Astrocyte (in vitro differentiated cells and primary cell): Measurements from ENCODE around the gene OGT. TPM values are rescaled to one million over a fixed set of nuclear protein-coding genes. Genes with fewer than 3 reads are reported as not detected.
"Not testable (repeated sequence)": the region's sequence is repeated elsewhere in the genome, so short reads cannot be mapped to it uniquely, and the experiment has no call there.

Experiments
- DNase-seq: peaks from one replicate; pipeline ENCODE4 v3.0.0-alpha.2; 2010; ENCODE audit warnings: low read depth
- FAIRE-seq: peaks from 2 replicates; lab custom pipeline; 2011; peaks lifted over from hg19 to GRCh38; lab: Jason Lieb, UNC
- H2AFZ ChIP-seq: 2 replicates; pipeline ENCODE4 v1.6.0; 2012; ENCODE audit warnings: low read depth, low read length, inconsistent platforms
- H3K27ac ChIP-seq: 2 replicates; pipeline ENCODE4 v1.5.1; 2011; ENCODE audit warnings: low read depth, low read length, inconsistent platforms
- H3K27me3 ChIP-seq: 2 replicates; pipeline ENCODE4 v1.6.0; 2011; ENCODE audit warnings: low read length, inconsistent platforms; ENCODE audit not compliant: insufficient read depth
- H3K36me3 ChIP-seq: 2 replicates; pipeline ENCODE4 v1.5.1; 2011; ENCODE audit warnings: low read length, inconsistent platforms; ENCODE audit not compliant: insufficient read depth
- H3K4me1 ChIP-seq: 2 replicates; pipeline ENCODE4 v1.5.1; 2011; ENCODE audit warnings: low read length, inconsistent platforms; ENCODE audit not compliant: insufficient read depth
- H3K4me2 ChIP-seq: 2 replicates; pipeline ENCODE4 v1.6.0; 2012; ENCODE audit warnings: low read length, inconsistent platforms
- H3K4me3 ChIP-seq: 2 replicates; pipeline ENCODE4 v1.5.1; 2011; ENCODE audit warnings: low read depth, mild to moderate bottlenecking, low read length, inconsistent platforms; ENCODE audit not compliant: insufficient read depth
- H3K79me2 ChIP-seq: 2 replicates; pipeline ENCODE4 v1.6.0; 2012; ENCODE audit warnings: mild to moderate bottlenecking, low read length, inconsistent platforms; ENCODE audit not compliant: insufficient read depth
- H3K9ac ChIP-seq: 2 replicates; pipeline ENCODE4 v1.6.0; 2012; ENCODE audit warnings: mild to moderate bottlenecking, low read length, inconsistent platforms
- H3K9me3 ChIP-seq: 2 replicates; pipeline ENCODE4 v1.5.1; 2012; ENCODE audit warnings: low read depth, mild to moderate bottlenecking, low read length, inconsistent platforms; ENCODE audit not compliant: insufficient read depth
- H4K20me1 ChIP-seq: 2 replicates; pipeline ENCODE4 v1.6.0; 2012; ENCODE audit warnings: low read length, inconsistent platforms; ENCODE audit not compliant: insufficient read depth
- H3K27ac Mint-ChIP-seq: one replicate; pipeline ENCODE4 v1.8.0; 2021; ENCODE audit warnings: mild to moderate bottlenecking, mixed read lengths; ENCODE audit not compliant: unreplicated experiment
- H3K27me3 Mint-ChIP-seq: one replicate; pipeline ENCODE4 v1.8.0; 2021; ENCODE audit warnings: low read depth, mixed read lengths; ENCODE audit not compliant: unreplicated experiment
- H3K36me3 Mint-ChIP-seq: one replicate; pipeline ENCODE4 v1.8.0; 2021; ENCODE audit warnings: low read depth, mixed read lengths; ENCODE audit not compliant: unreplicated experiment
- H3K4me1 Mint-ChIP-seq: one replicate; pipeline ENCODE4 v1.8.0; 2021; ENCODE audit warnings: low read depth, mixed read lengths; ENCODE audit not compliant: unreplicated experiment
- H3K4me3 Mint-ChIP-seq: one replicate; pipeline ENCODE4 v1.8.0; 2021; ENCODE audit warnings: mild to moderate bottlenecking, moderate library complexity, mixed read lengths; ENCODE audit not compliant: unreplicated experiment
- H3K9me3 Mint-ChIP-seq: one replicate; pipeline ENCODE4 v1.8.0; 2021; ENCODE audit warnings: mild to moderate bottlenecking, mixed read lengths; ENCODE audit not compliant: unreplicated experiment
- EZH2 ChIP-seq: IDR thresholded peaks from 2 replicates; pipeline ENCODE4 v1.6.1; 2012; ENCODE audit warnings: mild to moderate bottlenecking, low read length, inconsistent platforms; ENCODE audit not compliant: insufficient read depth
- total RNA-seq: library from RNA; stranded (reverse); gene quantifications from 2 replicates; pipeline ENCODE4 v1.2.1, GENCODE V29; 2021
- TF ChIP-seq, protein P1 (sequence below): IDR thresholded peaks from 2 replicates; pipeline ENCODE4 v1.5.1; 2011; ENCODE audit warnings: low read depth, mild to moderate bottlenecking, inconsistent platforms, low read length, moderate library complexity; ENCODE audit not compliant: insufficient read depth

The OGT gene
- total RNA-seq, 1 donor from 2014 or later: 139 TPM

DNA sequence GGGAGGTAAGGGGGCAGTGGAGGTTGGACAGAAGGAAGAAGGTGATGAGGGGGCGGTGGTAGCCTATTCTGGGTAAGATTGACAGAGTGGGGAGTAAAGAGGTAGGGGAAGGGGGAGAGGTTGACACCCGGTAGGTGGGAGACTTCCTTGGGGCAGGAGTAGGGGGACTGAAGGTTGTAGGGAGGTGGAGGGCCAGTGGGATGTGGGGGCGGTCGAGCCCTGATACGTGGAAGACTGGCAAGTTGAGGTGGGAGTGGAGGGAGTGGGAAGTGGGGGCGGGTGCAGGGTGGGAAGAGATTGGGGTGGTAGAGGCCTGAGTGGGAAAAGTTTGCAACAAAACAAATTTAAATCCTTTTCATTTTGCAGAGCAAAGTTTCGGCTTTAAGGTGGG, 47.1 kb downstream of the OGT start:
- H2AFZ ChIP-seq: no peak overlapping the region
- H3K36me3 ChIP-seq: peaks cover 9% of the 10 kb centered on the region
- H3K4me1 ChIP-seq: no peaks in the 10 kb centered on the region
- H3K4me3 Mint-ChIP-seq: no peak overlapping the region
- H3K9me3 ChIP-seq: no peaks in the 10 kb centered on the region
- H3K27ac Mint-ChIP-seq: no peak overlapping the region
- no peak for DNase-seq
- no peak overlapping the region for H3K27ac ChIP-seq
- peaks cover 4% of the 10 kb centered on the region for H3K4me1 Mint-ChIP-seq
- H3K27me3 Mint-ChIP-seq: no peaks in the 10 kb centered on the region
- H4K20me1 ChIP-seq: no peaks in the 10 kb centered on the region
- no peaks in the 10 kb centered on the region for H3K27me3 ChIP-seq
- no peak overlapping the region for H3K9ac ChIP-seq
- TF ChIP-seq, protein P1, sequence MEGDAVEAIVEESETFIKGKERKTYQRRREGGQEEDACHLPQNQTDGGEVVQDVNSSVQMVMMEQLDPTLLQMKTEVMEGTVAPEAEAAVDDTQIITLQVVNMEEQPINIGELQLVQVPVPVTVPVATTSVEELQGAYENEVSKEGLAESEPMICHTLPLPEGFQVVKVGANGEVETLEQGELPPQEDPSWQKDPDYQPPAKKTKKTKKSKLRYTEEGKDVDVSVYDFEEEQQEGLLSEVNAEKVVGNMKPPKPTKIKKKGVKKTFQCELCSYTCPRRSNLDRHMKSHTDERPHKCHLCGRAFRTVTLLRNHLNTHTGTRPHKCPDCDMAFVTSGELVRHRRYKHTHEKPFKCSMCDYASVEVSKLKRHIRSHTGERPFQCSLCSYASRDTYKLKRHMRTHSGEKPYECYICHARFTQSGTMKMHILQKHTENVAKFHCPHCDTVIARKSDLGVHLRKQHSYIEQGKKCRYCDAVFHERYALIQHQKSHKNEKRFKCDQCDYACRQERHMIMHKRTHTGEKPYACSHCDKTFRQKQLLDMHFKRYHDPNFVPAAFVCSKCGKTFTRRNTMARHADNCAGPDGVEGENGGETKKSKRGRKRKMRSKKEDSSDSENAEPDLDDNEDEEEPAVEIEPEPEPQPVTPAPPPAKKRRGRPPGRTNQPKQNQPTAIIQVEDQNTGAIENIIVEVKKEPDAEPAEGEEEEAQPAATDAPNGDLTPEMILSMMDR: no peak
- TF ChIP-seq EZH2: no peak
- peaks cover 5% of the 10 kb centered on the region for H3K36me3 Mint-ChIP-seq
- no peak for FAIRE-seq
- no peaks in the 10 kb centered on the region for H3K9me3 Mint-ChIP-seq
- no peak overlapping the region for H3K4me2 ChIP-seq
- no peak overlapping the region for H3K4me3 ChIP-seq
- H3K79me2 ChIP-seq: no peaks in the 10 kb centered on the region

DNA sequence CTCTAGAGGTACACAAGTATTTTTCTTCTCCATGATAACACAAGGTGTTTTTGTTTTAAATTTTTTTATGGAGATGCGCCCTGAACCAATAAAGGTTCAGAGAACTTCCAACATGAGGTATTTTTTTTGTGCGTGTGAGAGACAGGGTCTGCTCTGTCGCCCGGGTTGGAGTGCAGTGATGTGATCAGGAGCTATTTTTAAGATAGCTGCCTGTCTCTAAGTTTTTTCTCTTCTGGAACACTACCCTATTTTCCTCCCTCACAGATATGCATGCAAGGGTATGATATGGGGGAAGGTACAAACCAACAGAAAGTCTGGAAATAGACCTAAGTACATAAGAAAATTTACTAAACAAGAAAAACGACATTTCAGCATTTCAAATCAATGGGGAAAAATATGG, 48.3 kb downstream of the OGT start:
- peak; percentile 88 for FAIRE-seq
- Histone ChIP-seq H3K36me3 (peaks cover 2% of the 10 kb centered on the region), H3K4me2 (no peak overlapping the region), H3K79me2 (no peaks in the 10 kb centered on the region), H2AFZ (no peak overlapping the region), H3K27ac (no peak overlapping the region), H3K27me3 (no peaks in the 10 kb centered on the region), H3K9me3 (no peaks in the 10 kb centered on the region), H3K4me1 (no peaks in the 10 kb centered on the region), H3K9ac (no peak overlapping the region), H4K20me1 (no peaks in the 10 kb centered on the region), H3K4me3 (no peak overlapping the region)
- peaks cover 4% of the 10 kb centered on the region for H3K4me1 Mint-ChIP-seq
- DNase-seq: no peak
- peak overlapping the region; percentile 72 for H3K27ac Mint-ChIP-seq
- H3K36me3 Mint-ChIP-seq: peaks cover 5% of the 10 kb centered on the region
- no peak overlapping the region for H3K4me3 Mint-ChIP-seq
- TF ChIP-seq EZH2: no peak
- TF ChIP-seq, protein P1: no peak
- no peaks in the 10 kb centered on the region for H3K27me3 Mint-ChIP-seq
- no peaks in the 10 kb centered on the region for H3K9me3 Mint-ChIP-seq

DNA sequence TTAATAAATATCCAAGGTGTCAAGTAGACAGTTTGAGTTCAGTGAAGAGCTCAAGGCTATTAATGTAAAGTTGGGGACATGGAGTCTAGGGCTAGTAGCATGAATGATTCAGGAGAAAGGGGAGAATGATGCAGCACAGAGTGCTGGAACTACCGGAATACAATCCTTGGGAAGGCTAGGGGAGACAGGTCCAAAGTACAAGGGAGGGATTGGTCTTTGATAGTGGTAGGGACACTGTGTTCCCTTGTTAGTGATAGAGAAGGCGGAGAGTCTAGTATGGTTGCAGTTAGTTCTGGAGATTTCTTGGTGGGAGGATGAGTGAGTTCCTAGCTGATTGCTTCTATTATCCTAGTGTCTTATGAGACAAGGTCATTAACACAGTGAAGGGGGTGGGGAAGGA, 54.0 kb downstream of the OGT start:
- TF ChIP-seq, protein P1: no peak
- no peak for TF ChIP-seq EZH2
- no peaks in the 10 kb centered on the region for H4K20me1 ChIP-seq
- Mint-ChIP-seq H3K36me3 (peaks cover 3% of the 10 kb centered on the region), H3K27ac (no peak overlapping the region), H3K4me3 (no peak overlapping the region), H3K4me1 (no peaks in the 10 kb centered on the region), H3K27me3 (no peaks in the 10 kb centered on the region), H3K9me3 (no peaks in the 10 kb centered on the region)
- no peaks in the 10 kb centered on the region for H3K4me1 ChIP-seq
- no peak for DNase-seq
- no peak overlapping the region for H3K27ac ChIP-seq
- H3K27me3 ChIP-seq: no peaks in the 10 kb centered on the region
- no peaks in the 10 kb centered on the region for H3K36me3 ChIP-seq
- H2AFZ ChIP-seq: no peak overlapping the region
- H3K79me2 ChIP-seq: no peaks in the 10 kb centered on the region
- H3K9ac ChIP-seq: no peak overlapping the region
- H3K4me2 ChIP-seq: no peak overlapping the region
- H3K9me3 ChIP-seq: no peaks in the 10 kb centered on the region
- no peak overlapping the region for H3K4me3 ChIP-seq
- no peak for FAIRE-seq

DNA sequence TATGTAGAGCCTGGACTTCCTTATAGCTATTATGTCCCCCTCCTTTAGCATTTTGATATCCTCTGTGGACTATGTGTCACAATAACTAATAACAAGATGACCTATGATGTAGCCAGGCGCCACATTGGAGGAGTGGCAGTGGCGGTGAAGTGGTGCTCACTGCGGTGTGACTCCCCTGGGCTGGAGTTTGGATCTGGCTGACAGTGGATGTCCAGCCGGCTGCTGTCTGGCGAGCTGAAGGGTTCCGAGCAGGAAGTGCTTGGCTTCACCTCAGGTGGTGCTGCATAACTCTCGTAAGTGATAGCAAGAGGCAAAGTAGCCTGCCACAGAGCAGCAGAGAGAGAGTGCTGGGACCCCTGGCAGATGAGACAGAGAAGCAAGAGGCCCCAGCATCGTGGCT, 60.3 kb downstream of the OGT start:
- H3K4me3 ChIP-seq, H4K20me1 ChIP-seq, DNase-seq, H3K36me3 Mint-ChIP-seq, H3K27ac Mint-ChIP-seq, H3K9me3 Mint-ChIP-seq, H3K4me3 Mint-ChIP-seq, H3K27ac ChIP-seq, H3K9ac ChIP-seq, H3K79me2 ChIP-seq, H3K4me2 ChIP-seq, H3K36me3 ChIP-seq, H3K4me1 Mint-ChIP-seq, H3K4me1 ChIP-seq, H3K27me3 ChIP-seq, H3K27me3 Mint-ChIP-seq, H2AFZ ChIP-seq, H3K9me3 ChIP-seq: not testable (repeated sequence)
- FAIRE-seq: peak; percentile 34
